ENCODE data around the gene EVI5L. TPM values are rescaled to one million over a fixed set of nuclear protein-coding genes. Genes with fewer than 3 reads are reported as not detected.

Gene EVI5L
- total and polyA plus RNA-seq, 2 donors (not counting 3 experiments of a cell fraction or from before 2014, with no cell fraction given) = 11.9 to 13.5 TPM

DNA sequence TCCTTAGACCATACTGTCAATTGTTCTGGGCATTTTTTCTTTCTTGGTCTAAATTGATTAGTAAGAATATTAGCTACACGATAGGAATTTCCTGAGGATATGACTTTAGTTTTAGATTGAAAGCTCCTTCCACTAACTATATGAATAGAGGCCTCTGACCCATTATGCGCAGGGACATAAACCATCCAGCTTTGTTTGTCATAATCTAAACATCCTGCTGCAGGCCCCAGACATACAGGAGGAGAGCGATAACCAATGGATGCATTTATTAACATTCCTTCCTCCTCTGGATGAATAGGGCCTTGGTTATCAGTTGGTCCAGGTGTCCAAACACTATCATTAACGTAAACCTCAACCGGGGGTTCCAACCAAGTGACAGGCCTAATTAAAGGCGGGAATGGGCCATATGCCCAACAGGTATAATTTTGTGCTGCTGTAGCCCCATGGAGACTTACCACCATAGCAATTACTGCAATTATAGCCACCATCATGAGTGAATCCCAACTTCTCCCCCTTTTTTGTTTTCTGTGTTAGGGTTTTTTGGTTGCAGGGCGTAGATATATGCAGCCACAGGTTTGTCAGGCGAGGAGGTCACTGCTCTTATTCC is 34.4 kb upstream of the EVI5L start:
- CTCF ChIA-PET = interaction anchor here (0.6 to 8.5 kb wide), 7 partner anchors 9 to 227 kb away, joined by 3 to 121 read pairs (median 4); partner anchors contain the start of gene TRAPPC5
- dilution Hi-C loops (cut with MboI; ENCODE audit: extremely low pct_ligation_motif_present, low sequenced_read_pairs) = no loop called here
- Histone ChIP-seq H3K4me3 (replicated peaks in 1 of 3; ENCODE audit: insufficient read depth in 1 of 3, low read depth in 1 of 3, low read length in 3 of 3) (no peak overlapping the region), H2AFZ (ENCODE audit: low read depth, low read length) (no peak overlapping the region), H3K36me3 (ENCODE audit: control insufficient read depth in 2 of 2, extremely low read depth in 1 of 2, insufficient read depth in 2 of 2, low read length in 2 of 2) (peaks cover 0 to under 1% of the 10 kb centered on the region in 2 experiments), H3K27ac (ENCODE audit: insufficient read depth, low read depth, low read length) (peak overlapping the region; percentile 98), H3K27me3 (ENCODE audit: control insufficient read depth in 2 of 2, insufficient read depth in 2 of 2, low read length in 2 of 2) (no peaks in the 10 kb centered on the region), H3K79me2 (ENCODE audit: control insufficient read depth, insufficient read depth, low read length) (peaks cover 4% of the 10 kb centered on the region), H3K4me1 (ENCODE audit: control insufficient read depth, extremely low read depth, insufficient read depth, low read length) (peaks cover 22% of the 10 kb centered on the region), H3K9me1 (replicated peaks; ENCODE audit: control insufficient read depth, extremely low read depth, insufficient read depth, low read length) (no peaks in the 10 kb centered on the region), H4K20me1 (replicated peaks; ENCODE audit: control insufficient read depth, extremely low read depth, insufficient read depth, low read length) (no peaks in the 10 kb centered on the region), H3K4me2 (ENCODE audit: insufficient read depth, low read length) (peak overlapping the region; percentile 24), H3K9me3 (replicated peaks; ENCODE audit: control insufficient read depth, insufficient read depth, low read length) (no peaks in the 10 kb centered on the region), H3K9ac (replicated peaks; ENCODE audit: extremely low read depth, insufficient read depth, low read length) (peak overlapping the region; percentile 69)
- intact Hi-C loops (cut with micrococcal nuclease) = loop anchor here (1.0 to 2.0 kb wide), 2 partner anchors 33 to 166 kb away; partner anchors contain the start of genes PET100 and XAB2
- BruUV-seq (replicated peaks) = no TSS peak
- peak; percentile 39 for TF ChIP-seq POLR2A (IDR thresholded peaks at IDR 0.05; ENCODE audit: low read depth, low read length)
- TF ChIP-seq POLR2AphosphoS5 (IDR thresholded peaks at IDR 0.05; ENCODE audit: insufficient read depth, low read depth, low read length) = peak; percentile 96
- TF ChIP-seq FOS (IDR thresholded peaks at IDR 0.05; ENCODE audit: borderline replicate concordance, insufficient read depth, low read length) = peak; percentile 94
- peak; percentile 84 for TF ChIP-seq JUN (IDR thresholded peaks at IDR 0.05; ENCODE audit: borderline replicate concordance, insufficient read depth, insufficient read length, low read depth)
- peak; percentile 97 for TF ChIP-seq GATA2 (IDR thresholded peaks at IDR 0.05; ENCODE audit: insufficient read depth, insufficient read length, low read depth, low read length)
- TF ChIP-seq EZH2 (IDR thresholded peaks at IDR 0.05; ENCODE audit: borderline replicate concordance, low read depth, low read length, severe bottlenecking) = no peak
- TF ChIP-seq, protein P1, sequence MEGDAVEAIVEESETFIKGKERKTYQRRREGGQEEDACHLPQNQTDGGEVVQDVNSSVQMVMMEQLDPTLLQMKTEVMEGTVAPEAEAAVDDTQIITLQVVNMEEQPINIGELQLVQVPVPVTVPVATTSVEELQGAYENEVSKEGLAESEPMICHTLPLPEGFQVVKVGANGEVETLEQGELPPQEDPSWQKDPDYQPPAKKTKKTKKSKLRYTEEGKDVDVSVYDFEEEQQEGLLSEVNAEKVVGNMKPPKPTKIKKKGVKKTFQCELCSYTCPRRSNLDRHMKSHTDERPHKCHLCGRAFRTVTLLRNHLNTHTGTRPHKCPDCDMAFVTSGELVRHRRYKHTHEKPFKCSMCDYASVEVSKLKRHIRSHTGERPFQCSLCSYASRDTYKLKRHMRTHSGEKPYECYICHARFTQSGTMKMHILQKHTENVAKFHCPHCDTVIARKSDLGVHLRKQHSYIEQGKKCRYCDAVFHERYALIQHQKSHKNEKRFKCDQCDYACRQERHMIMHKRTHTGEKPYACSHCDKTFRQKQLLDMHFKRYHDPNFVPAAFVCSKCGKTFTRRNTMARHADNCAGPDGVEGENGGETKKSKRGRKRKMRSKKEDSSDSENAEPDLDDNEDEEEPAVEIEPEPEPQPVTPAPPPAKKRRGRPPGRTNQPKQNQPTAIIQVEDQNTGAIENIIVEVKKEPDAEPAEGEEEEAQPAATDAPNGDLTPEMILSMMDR (IDR thresholded peaks at IDR 0.05; ENCODE audit: extremely low read depth in 1 of 2, insufficient read depth in 1 of 2, low read depth in 1 of 2, low read length in 2 of 2) = no peak
- TF ChIP-seq MYC (IDR thresholded peaks at IDR 0.05; ENCODE audit: low read depth, low read length) = no peak
- POLR2A ChIA-PET = no interaction called here
- DNase-seq (ENCODE audit: low read depth, low spot score) = peak; percentile 95
- peak; percentile 83 for FAIRE-seq

All from endothelial cell of umbilical vein (primary cell).